ENCODE results near the gene ARFGAP2. TPM values are rescaled to one million over a fixed set of nuclear protein-coding genes. Genes with fewer than 3 reads are reported as not detected.

The ARFGAP2 gene
- total RNA-seq, 4 donors from 2014 or later: 92.5 to 141 (median 120) TPM

- Histone ChIP-seq H3K27ac (replicated peaks in 1 of 4) (peak overlapping the region; percentile 53 to 71 (median 63)), H3K36me3 (peaks cover 38 to 76% (median 72%) of the 10 kb centered on the region in 4 donors), H3K4me3 (no peak overlapping the region), H3K9me3 (no peaks in the 10 kb centered on the region), H3K27me3 (no peaks in the 10 kb centered on the region), H3K4me1 (peaks cover 47 to 63% (median 59%) of the 10 kb centered on the region in 4 donors)
- 73% methylated on average over 5 of the region's 6 CpGs for WGBS
- intact Hi-C loops (cut with DNase I): no loop called here
- DNase-seq (ENCODE audit: extremely low spot score): no peak
- TF ChIP-seq POLR2A (IDR thresholded peaks at IDR 0.05; ENCODE audit: low read depth) (no peak), POLR2AphosphoS5 (IDR thresholded peaks at IDR 0.05) (no peak), EP300 (IDR thresholded peaks at IDR 0.05) (no peak)
- TF ChIP-seq, protein P1, sequence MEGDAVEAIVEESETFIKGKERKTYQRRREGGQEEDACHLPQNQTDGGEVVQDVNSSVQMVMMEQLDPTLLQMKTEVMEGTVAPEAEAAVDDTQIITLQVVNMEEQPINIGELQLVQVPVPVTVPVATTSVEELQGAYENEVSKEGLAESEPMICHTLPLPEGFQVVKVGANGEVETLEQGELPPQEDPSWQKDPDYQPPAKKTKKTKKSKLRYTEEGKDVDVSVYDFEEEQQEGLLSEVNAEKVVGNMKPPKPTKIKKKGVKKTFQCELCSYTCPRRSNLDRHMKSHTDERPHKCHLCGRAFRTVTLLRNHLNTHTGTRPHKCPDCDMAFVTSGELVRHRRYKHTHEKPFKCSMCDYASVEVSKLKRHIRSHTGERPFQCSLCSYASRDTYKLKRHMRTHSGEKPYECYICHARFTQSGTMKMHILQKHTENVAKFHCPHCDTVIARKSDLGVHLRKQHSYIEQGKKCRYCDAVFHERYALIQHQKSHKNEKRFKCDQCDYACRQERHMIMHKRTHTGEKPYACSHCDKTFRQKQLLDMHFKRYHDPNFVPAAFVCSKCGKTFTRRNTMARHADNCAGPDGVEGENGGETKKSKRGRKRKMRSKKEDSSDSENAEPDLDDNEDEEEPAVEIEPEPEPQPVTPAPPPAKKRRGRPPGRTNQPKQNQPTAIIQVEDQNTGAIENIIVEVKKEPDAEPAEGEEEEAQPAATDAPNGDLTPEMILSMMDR (IDR thresholded peaks at IDR 0.05): no peak
Measured at GRCh38 chr11:47172740-47173336, 3.8 kb downstream of the ARFGAP2 start.

- Histone ChIP-seq H3K9me3 (no peaks in the 10 kb centered on the region), H3K27ac (replicated peaks in 1 of 4) (peak overlapping the region; percentile 53 to 71 (median 63)), H3K4me3 (no peak overlapping the region), H3K36me3 (peaks cover 47 to 86% (median 82%) of the 10 kb centered on the region in 4 donors), H3K4me1 (peaks cover 38 to 54% (median 51%) of the 10 kb centered on the region in 4 donors), H3K27me3 (no peaks in the 10 kb centered on the region)
- no peak for DNase-seq (ENCODE audit: extremely low spot score)
- intact Hi-C loops (cut with DNase I): no loop called here
- TF ChIP-seq POLR2AphosphoS5 (IDR thresholded peaks at IDR 0.05) (peak in 1 of 2 donors; percentile 8), EP300 (IDR thresholded peaks at IDR 0.05) (no peak), POLR2A (IDR thresholded peaks at IDR 0.05; ENCODE audit: low read depth) (no peak)
- TF ChIP-seq, protein P1 (IDR thresholded peaks at IDR 0.05): no peak
- WGBS: 43% methylated on average over 8 of the region's 8 CpGs
Measured at GRCh38 chr11:47171856-47172255, 4.8 kb downstream of the ARFGAP2 start.

DNA sequence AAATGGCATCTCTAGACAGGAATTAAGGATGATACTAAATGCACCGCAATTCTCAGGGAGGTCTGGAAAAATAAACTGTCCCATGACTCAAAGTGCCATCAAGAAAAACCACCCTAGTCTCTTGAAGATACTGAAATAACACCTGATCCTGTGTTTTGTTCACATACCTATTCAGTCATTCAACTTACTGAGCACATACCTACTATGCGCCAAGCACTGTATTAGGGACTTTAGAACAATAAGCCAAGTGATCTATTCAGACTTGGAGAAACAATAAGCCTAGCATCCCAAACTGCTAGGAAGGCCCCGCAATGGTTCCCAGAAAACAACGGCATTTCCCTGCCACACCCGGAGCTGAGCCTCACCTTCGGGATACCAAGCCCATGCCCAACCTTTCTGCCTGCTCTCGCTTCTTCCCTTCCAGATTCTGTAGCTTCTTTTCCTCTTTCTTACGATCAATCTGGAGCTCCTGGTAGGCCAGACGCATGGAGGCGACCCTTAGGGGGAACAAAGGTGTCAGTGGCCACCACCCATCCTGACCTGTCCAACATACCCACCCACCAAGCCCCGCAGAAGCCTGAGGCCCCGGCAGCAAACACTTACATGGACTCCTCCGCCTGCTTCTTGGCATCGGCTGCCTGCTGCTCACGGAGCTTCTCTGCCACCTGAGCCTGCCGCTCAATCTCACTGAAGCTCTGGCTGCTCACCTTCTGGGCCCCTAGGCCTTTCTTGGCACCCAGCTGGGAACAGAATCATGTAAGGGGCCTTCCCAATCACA is 5.4 kb downstream of the ARFGAP2 start:
- H3K4me1 ChIP-seq: peaks cover 38 to 54% (median 51%) of the 10 kb centered on the region in 4 donors
- DNase-seq (ENCODE audit: extremely low spot score): no peak
- intact Hi-C loops (cut with DNase I): no loop called here
- peaks cover 53 to 92% (median 88%) of the 10 kb centered on the region in 4 donors for H3K36me3 ChIP-seq
- H3K27ac ChIP-seq (replicated peaks in 1 of 4): peak overlapping the region; percentile 13 to 71 (median 63)
- WGBS: 88% methylated on average over 16 of the region's 16 CpGs
- no peaks in the 10 kb centered on the region for H3K9me3 ChIP-seq
- TF ChIP-seq POLR2AphosphoS5 (IDR thresholded peaks at IDR 0.05) (no peak), EP300 (IDR thresholded peaks at IDR 0.05) (no peak), POLR2A (IDR thresholded peaks at IDR 0.05; ENCODE audit: low read depth) (no peak)
- TF ChIP-seq, protein P1 (IDR thresholded peaks at IDR 0.05): no peak
- no peak overlapping the region for H3K4me3 ChIP-seq
- H3K27me3 ChIP-seq: no peaks in the 10 kb centered on the region

GRCh38 chr11:47166368-47166767 is 10.3 kb downstream of the ARFGAP2 start:
- Histone ChIP-seq H3K9me3 (no peaks in the 10 kb centered on the region), H3K27me3 (no peaks in the 10 kb centered on the region), H3K27ac (replicated peaks in 1 of 4) (no peak overlapping the region), H3K4me3 (no peak overlapping the region), H3K36me3 (peaks cover 69 to 93% (median 87%) of the 10 kb centered on the region in 4 donors), H3K4me1 (peaks cover 9 to 26% (median 23%) of the 10 kb centered on the region in 4 donors)
- WGBS: 96% methylated on average over 3 of the region's 5 CpGs
- TF ChIP-seq EP300 (IDR thresholded peaks at IDR 0.05): no peak
- TF ChIP-seq, protein P1 (IDR thresholded peaks at IDR 0.05): no peak
- no peak for TF ChIP-seq POLR2A (IDR thresholded peaks at IDR 0.05; ENCODE audit: low read depth)
- TF ChIP-seq POLR2AphosphoS5 (IDR thresholded peaks at IDR 0.05): no peak
- intact Hi-C loops (cut with DNase I): no loop called here
- no peak for DNase-seq (ENCODE audit: extremely low spot score)
